Measurements from ENCODE around the gene RELT.

DNA sequence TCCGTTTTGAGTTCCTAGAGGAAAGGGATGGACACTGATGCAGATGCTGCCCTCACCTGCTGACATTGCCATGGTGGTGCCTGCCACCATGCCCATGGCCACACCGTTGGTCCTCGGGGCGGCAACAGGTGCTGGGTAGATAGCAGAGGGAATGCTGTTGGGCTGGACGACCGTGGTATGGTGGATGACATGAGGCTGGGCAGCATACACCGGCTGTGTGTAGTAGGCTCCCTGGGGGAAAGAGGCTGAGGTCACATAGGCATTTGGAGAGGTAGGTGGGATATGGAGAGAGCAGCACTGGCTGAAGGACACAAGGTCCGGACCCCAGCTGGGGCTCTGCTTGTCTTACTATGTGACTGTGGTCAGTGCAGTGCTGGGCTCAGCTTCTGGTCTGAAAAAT, 33.2 kb downstream of the RELT start:
- TF ChIP-seq CTCF (conservative IDR thresholded peaks at IDR 0.05; ENCODE audit: low read length) (no peak), EZH2phosphoT487 (IDR thresholded peaks at IDR 0.05; ENCODE audit: borderline replicate concordance, low read depth, low read length) (no peak)
